Keratinocyte (primary cell): Measurements from ENCODE around the gene SLC66A2. TPM values are rescaled to one million over a fixed set of nuclear protein-coding genes. Genes with fewer than 3 reads are reported as not detected.

Source experiments
- DNase-seq: peaks from one replicate; pipeline ENCODE4 v3.0.0-alpha.2; 2011; ENCODE audit warnings: low read depth, missing footprints, low spot score
- FAIRE-seq: peaks from 2 replicates; lab custom pipeline; 2011; peaks lifted over from hg19 to GRCh38; lab: Jason Lieb, UNC
- H2AFZ ChIP-seq: 2 replicates; pipeline ENCODE4 v1.6.0; 2012; ENCODE audit warnings: low read length, control low read depth, inconsistent platforms; ENCODE audit not compliant: control insufficient read depth
- H3K27ac ChIP-seq: 2 replicates; pipeline ENCODE4 v1.5.1; 2011; ENCODE audit warnings: low read length; ENCODE audit not compliant: control insufficient read depth, insufficient read depth
- H3K27me3 ChIP-seq: 3 replicates; pipeline ENCODE4 v1.6.0; 2011; ENCODE audit warnings: low read length; ENCODE audit not compliant: control insufficient read depth, insufficient read depth; ENCODE audit errors: extremely low read depth
- H3K36me3 ChIP-seq, 2 experiments: 2 replicates in 1 of 2; 3 replicates in 1 of 2; pipeline ENCODE4 v1.5.1; 2011; ENCODE audit warnings: low read length in 2 of 2, mild to moderate bottlenecking in 1 of 2; ENCODE audit not compliant: control insufficient read depth in 2 of 2, insufficient read depth in 2 of 2; ENCODE audit errors: extremely low read depth in 1 of 2
- H3K4me1 ChIP-seq: 3 replicates; pipeline ENCODE4 v1.5.1; 2011; ENCODE audit warnings: low read length; ENCODE audit not compliant: control insufficient read depth, insufficient read depth; ENCODE audit errors: extremely low read depth
- H3K4me2 ChIP-seq: 3 replicates; pipeline ENCODE4 v1.6.0; 2011; ENCODE audit warnings: low read depth, low read length; ENCODE audit not compliant: control insufficient read depth, insufficient read depth; ENCODE audit errors: extremely low read depth
- H3K4me3 ChIP-seq, 3 experiments: fragments of 200-600 bp in 1 of 3; sonication (generic) in 1 of 3; 2 replicates in 2 of 3; 3 replicates in 1 of 3; pipeline ENCODE4 v1.5.1; 2011 to 2016; ENCODE audit warnings: low read length in 3 of 3, mild to moderate bottlenecking in 3 of 3, control low read depth in 2 of 3, inconsistent platforms in 1 of 3, low read depth in 1 of 3, mixed read lengths in 1 of 3, mixed run types in 1 of 3, moderate library complexity in 1 of 3; ENCODE audit not compliant: control insufficient read depth in 2 of 3, insufficient read depth in 2 of 3; ENCODE audit errors: extremely low read depth in 1 of 3
- H3K79me2 ChIP-seq: 2 replicates; pipeline ENCODE4 v1.6.0; 2012; ENCODE audit warnings: low read length; ENCODE audit not compliant: control insufficient read depth, insufficient read depth
- H3K9ac ChIP-seq: 3 replicates; pipeline ENCODE4 v1.6.0; 2011; ENCODE audit warnings: low read length; ENCODE audit not compliant: control insufficient read depth, insufficient read depth; ENCODE audit errors: extremely low read depth
- H3K9me1 ChIP-seq: 3 replicates; pipeline ENCODE4 v1.6.0; 2011; ENCODE audit warnings: low read length; ENCODE audit not compliant: control insufficient read depth, insufficient read depth; ENCODE audit errors: extremely low read depth
- H3K9me3 ChIP-seq: 2 replicates; pipeline ENCODE4 v1.5.1; 2012; ENCODE audit warnings: low read depth, low read length; ENCODE audit not compliant: control insufficient read depth
- H4K20me1 ChIP-seq: 3 replicates; pipeline ENCODE4 v1.6.0; 2011; ENCODE audit warnings: low read length; ENCODE audit not compliant: control insufficient read depth, insufficient read depth; ENCODE audit errors: extremely low read depth
- CTCF ChIP-seq, 3 experiments: IDR thresholded peaks in 1 of 3; conservative IDR thresholded peaks in 1 of 3; optimal IDR thresholded peaks in 1 of 3; 2 replicates in 2 of 3; 3 replicates in 1 of 3; pipeline versions ENCODE3 to v1.5.1; 2011; ENCODE audit warnings: low read length in 3 of 3, mild to moderate bottlenecking in 3 of 3, moderate library complexity in 2 of 3, control low read depth in 1 of 3, inconsistent platforms in 1 of 3; ENCODE audit not compliant: insufficient read depth in 2 of 3; ENCODE audit errors: extremely low read depth in 1 of 3
- EZH2 ChIP-seq: IDR thresholded peaks from one replicate; pipeline ENCODE4 v1.6.1; 2012; ENCODE audit warnings: inconsistent platforms, mild to moderate bottlenecking, low read length, moderate library complexity
- dilution Hi-C: fragments of 300-500 bp; cut with MboI; formaldehyde crosslinking; loops from one replicate; pipeline ENCODE4 v1.7.0; 2020; ENCODE audit warnings: low sequenced_read_pairs; ENCODE audit not compliant: extremely low pct_ligation_motif_present
- polyA plus RNA-seq, 5 experiments: library from polyadenylated mRNA; depleted of rRNA in 3 of 5; stranded (reverse) in 3 of 5; stranded (forward) in 1 of 5; unstranded in 1 of 5; fragments of >200 nt; gene quantifications; 1 replicate in 1 of 5; 2 replicates in 3 of 5; 3 replicates in 1 of 5; pipeline versions ENCODE4 v1.2.1 to v1.2.3, GENCODE V29; 2011 to 2012; ENCODE audit warnings: missing spikeins in 2 of 5, low read depth in 1 of 5, low replicate concordance in 1 of 5

The SLC66A2 gene
- polyA plus RNA-seq, 1 donor (not counting 4 experiments of a cell fraction or from before 2014, with no cell fraction given): 16.3 TPM

- Histone ChIP-seq H3K9ac (no peak overlapping the region), H3K4me1 (peaks cover 7% of the 10 kb centered on the region), H4K20me1 (no peaks in the 10 kb centered on the region), H3K27ac (no peak overlapping the region), H3K9me3 (no peaks in the 10 kb centered on the region), H3K4me2 (no peak overlapping the region), H3K9me1 (no peaks in the 10 kb centered on the region), H3K27me3 (no peaks in the 10 kb centered on the region), H2AFZ (no peak overlapping the region), H3K79me2 (peaks cover 14% of the 10 kb centered on the region), H3K4me3 (no peak overlapping the region), H3K36me3 (peaks cover under 1 to 5% of the 10 kb centered on the region in 2 experiments)
- TF ChIP-seq EZH2 (no peak), CTCF (optimal IDR thresholded peaks at IDR 0.05 in 1 of 3, IDR thresholded peaks at IDR 0.05 in 1 of 3, conservative IDR thresholded peaks at IDR 0.05 in 1 of 3; ENCODE audit: extremely low read depth in 1 of 3, insufficient read depth in 2 of 3, low read length in 3 of 3) (no peak)
- no peak for FAIRE-seq
- no peak for DNase-seq
- dilution Hi-C loops: no loop called here
These were observed 2.7 kb upstream of the SLC66A2 start for GRCh38 chr18:79953971-79954651.

GRCh38 chr18:79952996-79953559 is 1.6 kb upstream of the SLC66A2 start:
- H4K20me1 ChIP-seq: no peaks in the 10 kb centered on the region
- H3K4me2 ChIP-seq: no peak overlapping the region
- H3K9me1 ChIP-seq: peaks cover 4% of the 10 kb centered on the region
- no peak overlapping the region for H3K27ac ChIP-seq
- peaks cover 10 to 11% of the 10 kb centered on the region in 2 experiments for H3K36me3 ChIP-seq
- dilution Hi-C loops: no loop called here
- no peak overlapping the region for H3K4me3 ChIP-seq
- no peak overlapping the region for H2AFZ ChIP-seq
- DNase-seq (no peak), FAIRE-seq (no peak)
- H3K9ac ChIP-seq: no peak overlapping the region
- peaks cover 7% of the 10 kb centered on the region for H3K4me1 ChIP-seq
- no peak for TF ChIP-seq EZH2
- no peak for TF ChIP-seq CTCF (optimal IDR thresholded peaks at IDR 0.05 in 1 of 3, IDR thresholded peaks at IDR 0.05 in 1 of 3, conservative IDR thresholded peaks at IDR 0.05 in 1 of 3; ENCODE audit: extremely low read depth in 1 of 3, insufficient read depth in 2 of 3, low read length in 3 of 3)
- peaks cover 25% of the 10 kb centered on the region for H3K79me2 ChIP-seq
- H3K27me3 ChIP-seq: no peaks in the 10 kb centered on the region
- no peaks in the 10 kb centered on the region for H3K9me3 ChIP-seq
